Common myeloid progenitor, CD34-positive (primary cell): ENCODE data around the gene ABHD16B. TPM values are rescaled to one million over a fixed set of nuclear protein-coding genes. Genes with fewer than 3 reads are reported as not detected.

ENCODE experiments used
- CTCF ChIA-PET: fragments of 350-600 bp; sonication (Branson Sonifier 250); formaldehyde crosslinking; loops from one replicate; lab custom pipeline; 2021; ENCODE audit warnings: antibody characterized with exemption; lab: Charles Lee
- POLR2A ChIA-PET: fragments of 350-600 bp; sonication (Branson Sonifier 250); formaldehyde crosslinking; loops from one replicate; lab custom pipeline; 2021; ENCODE audit warnings: antibody characterized with exemption; lab: Charles Lee
- DNase-seq, 3 donors: peaks; one replicate each; pipeline versions ENCODE4 v3.0.0 to v3.0.0-alpha.2; 2013
- H3K27ac ChIP-seq, 2 experiments: 1 replicate in 1 of 2; 2 replicates in 1 of 2; pipeline ENCODE4 v1.7.0; 2013; ENCODE audit warnings: inconsistent platforms in 2 of 2, low read length in 2 of 2, mild to moderate bottlenecking in 2 of 2, low read depth in 1 of 2, moderate library complexity in 1 of 2; ENCODE audit not compliant: severe bottlenecking in 2 of 2, insufficient read depth in 1 of 2, poor library complexity in 1 of 2
- H3K27me3 ChIP-seq, 5 experiments: replicated peaks in 2 of 5; 1 replicate in 3 of 5; 2 replicates in 2 of 5; pipeline versions ENCODE4 v1.6.1 to v1.7.0; 2013; ENCODE audit warnings: low read length in 4 of 5, mild to moderate bottlenecking in 2 of 5, moderate library complexity in 2 of 5, inconsistent platforms in 1 of 5; ENCODE audit not compliant: insufficient read depth in 5 of 5, control insufficient read depth in 4 of 5
- H3K36me3 ChIP-seq, 4 experiments: 1 replicate in 2 of 4; 2 replicates in 2 of 4; pipeline versions ENCODE4 v1.6.1 to v1.7.0; 2013; ENCODE audit warnings: low read length in 3 of 4, control low read depth in 1 of 4, mild to moderate bottlenecking in 1 of 4; ENCODE audit not compliant: control insufficient read depth in 4 of 4, insufficient read depth in 4 of 4
- H3K4me1 ChIP-seq, 4 experiments: 1 replicate in 3 of 4; 2 replicates in 1 of 4; pipeline versions ENCODE4 v1.6.1 to v1.7.1; 2013; ENCODE audit warnings: low read length in 3 of 4, mild to moderate bottlenecking in 3 of 4, control low read depth in 1 of 4, inconsistent platforms in 1 of 4, moderate library complexity in 1 of 4; ENCODE audit not compliant: control insufficient read depth in 4 of 4, insufficient read depth in 4 of 4; ENCODE audit errors: control extremely low read depth in 1 of 4
- H3K4me3 ChIP-seq, 7 experiments: 1 replicate in 4 of 7; 2 replicates in 3 of 7; pipeline versions ENCODE4 v1.5.1 to v1.7.0; 2013; ENCODE audit warnings: mild to moderate bottlenecking in 7 of 7, low read length in 6 of 7, moderate library complexity in 6 of 7, inconsistent platforms in 2 of 7, low read depth in 2 of 7, control low read depth in 1 of 7; ENCODE audit not compliant: insufficient read depth in 4 of 7, control insufficient read depth in 1 of 7; ENCODE audit errors: extremely low read depth in 1 of 7
- H3K9me3 ChIP-seq, 5 experiments: 1 replicate in 4 of 5; 2 replicates in 1 of 5; pipeline versions ENCODE4 v1.6.1 to v1.7.1; 2013; ENCODE audit warnings: low read length in 4 of 5, mild to moderate bottlenecking in 2 of 5, inconsistent platforms in 1 of 5, low read depth in 1 of 5, moderate library complexity in 1 of 5; ENCODE audit not compliant: control insufficient read depth in 4 of 5, insufficient read depth in 2 of 5; ENCODE audit errors: control extremely low read depth in 1 of 5
- WGBS: methylation state at CpG from one replicate; pipeline ENCODE4 v1.1.5; 2013; ENCODE audit not compliant: insufficient coverage; 5-methylcytosine and 5-hydroxymethylcytosine counted together
- polyA plus RNA-seq: library from polyadenylated mRNA; unstranded; fragments of 120-200 nt; gene quantifications from one replicate; pipeline ENCODE4 v1.2.1, GENCODE V29; 2013

ABHD16B gene
- polyA plus RNA-seq, result not detected

DNA sequence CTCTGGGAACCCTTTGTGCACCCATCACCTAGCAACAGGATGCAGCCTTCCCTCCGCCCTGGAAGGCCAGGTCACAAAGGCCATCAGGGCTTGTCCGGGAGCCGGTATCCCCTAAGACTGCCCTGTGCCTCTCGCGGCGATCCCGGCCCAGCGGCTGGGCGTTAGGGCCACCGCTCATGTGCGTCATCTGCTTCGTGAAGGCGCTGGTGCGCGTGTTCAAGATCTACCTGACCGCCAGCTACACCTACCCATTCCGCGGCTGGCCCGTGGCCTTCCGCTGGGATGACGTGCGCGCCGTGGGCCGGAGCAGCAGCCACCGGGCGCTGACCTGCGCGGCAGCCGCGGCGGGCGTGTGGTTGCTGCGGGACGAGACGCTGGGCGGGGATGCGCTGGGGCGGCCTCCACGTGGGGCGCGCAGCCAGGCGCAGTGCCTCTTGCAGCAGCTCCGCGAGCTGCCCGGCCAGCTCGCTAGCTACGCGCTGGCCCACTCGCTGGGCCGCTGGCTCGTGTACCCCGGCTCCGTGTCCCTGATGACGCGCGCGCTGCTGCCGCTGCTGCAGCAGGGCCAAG lies at the start of gene ABHD16B:
Gene ABHD16B (plus strand): TSS at position 134 of the 570 bp plus-strand sequence. CDS start 43 bp downstream, at position 177.
- Histone ChIP-seq H3K4me3 (peak within 1 kb of the TSS in 2 of 7 experiments; percentile 36 to 38), H3K36me3 (peaks cover 0 to 20% (median 11%) of the 10 kb centered on the region in 4 experiments), H3K4me1 (peaks cover 0 to 91% (median 70%) of the 10 kb centered on the region in 4 experiments), H3K27ac (peak within 1 kb of the TSS in 1 of 2 experiments; percentile 49), H3K9me3 (no peaks in the 10 kb centered on the region), H3K27me3 (no peaks in the 10 kb centered on the region)
- no peak for DNase-seq
- ChIA-PET POLR2A (no interaction called here), CTCF (interaction anchor here (1.8 to 2.7 kb wide), 2 partner anchors 39 to 86 kb away, joined by 5 to 10 read pairs; no protein-coding TSS in a partner anchor)
- 96% methylated on average over 53 of the region's 59 CpGs for WGBS

- H3K4me3 ChIP-seq, result no peak overlapping the region
- CTCF ChIA-PET, result no interaction called here
- H3K4me1 ChIP-seq, result no peaks in the 10 kb centered on the region
- WGBS, result 100% methylated on average over 3 of the region's 8 CpGs
- H3K36me3 ChIP-seq, result no peaks in the 10 kb centered on the region
- no peaks in the 10 kb centered on the region for H3K9me3 ChIP-seq
- no peak for DNase-seq
- POLR2A ChIA-PET, result interaction anchor here (0.7 kb wide), 1 partner anchor 28 kb away, joined by 5 read pairs; no protein-coding TSS in a partner anchor
- H3K27me3 ChIP-seq, result no peaks in the 10 kb centered on the region
- H3K27ac ChIP-seq, result no peak overlapping the region
Measured at GRCh38 chr20:63814891-63815614, 46.2 kb upstream of the ABHD16B start.

GRCh38 chr20:63815615-63816253 lies 45.6 kb upstream of the ABHD16B start:
- POLR2A ChIA-PET, result no interaction called here
- WGBS, result 94% methylated on average over 6 of the region's 14 CpGs
- H3K4me3 ChIP-seq, result no peak overlapping the region
- CTCF ChIA-PET, result no interaction called here
- H3K27ac ChIP-seq, result no peak overlapping the region
- H3K4me1 ChIP-seq, result no peaks in the 10 kb centered on the region
- H3K27me3 ChIP-seq, result no peaks in the 10 kb centered on the region
- no peaks in the 10 kb centered on the region for H3K36me3 ChIP-seq
- DNase-seq, result peak in 1 of 3 donors; percentile 14
- no peaks in the 10 kb centered on the region for H3K9me3 ChIP-seq

DNA sequence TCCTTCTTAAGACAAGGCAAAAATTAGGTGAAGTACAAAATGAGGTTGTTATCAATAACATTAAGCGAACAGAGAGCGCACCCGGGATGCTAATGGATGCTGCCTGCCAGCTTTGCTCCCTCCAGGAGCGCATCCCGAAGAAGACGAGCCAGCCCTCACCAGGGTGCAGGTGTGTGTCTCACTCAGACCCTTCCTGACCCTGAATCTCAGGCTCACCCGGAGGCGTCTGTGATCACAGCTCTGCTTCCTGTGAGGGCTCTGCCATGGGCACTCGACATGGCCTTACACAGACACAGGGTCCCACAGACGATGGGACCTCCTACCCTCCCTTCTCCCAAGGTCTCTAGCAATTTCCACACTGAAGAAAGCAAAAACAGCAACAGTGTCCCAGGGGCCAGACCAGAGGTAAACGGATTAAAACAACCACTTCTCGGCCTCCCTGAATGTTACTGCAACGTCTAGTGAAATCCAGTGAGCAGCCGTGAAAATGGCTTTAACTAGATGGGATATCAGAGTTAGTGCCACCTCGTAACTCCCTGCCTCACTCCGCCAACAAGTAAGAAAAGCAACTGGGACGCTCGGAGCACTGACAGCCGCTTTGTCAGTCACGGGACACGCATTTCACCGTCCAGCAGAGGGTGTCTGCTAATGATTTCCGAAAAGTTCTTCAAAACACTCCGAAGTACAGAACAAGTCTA lies 41.9 kb upstream of the ABHD16B start:
- CTCF ChIA-PET, result interaction anchor here (0.6 to 1.6 kb wide), 4 partner anchors 39 to 124 kb away, joined by 3 to 6 read pairs (median 3); no protein-coding TSS in a partner anchor
- Histone ChIP-seq H3K27ac (no peak overlapping the region), H3K9me3 (no peaks in the 10 kb centered on the region), H3K4me3 (peak overlapping the region in 1 of 7 experiments; percentile 23), H3K36me3 (no peaks in the 10 kb centered on the region), H3K4me1 (peaks cover 0 to 12% (median 0%) of the 10 kb centered on the region in 4 experiments), H3K27me3 (no peaks in the 10 kb centered on the region)
- 84% methylated on average over 15 of the region's 24 CpGs for WGBS
- DNase-seq, result peak in 2 of 3 donors; percentile 44 to 55
- POLR2A ChIA-PET, result no interaction called here

DNA sequence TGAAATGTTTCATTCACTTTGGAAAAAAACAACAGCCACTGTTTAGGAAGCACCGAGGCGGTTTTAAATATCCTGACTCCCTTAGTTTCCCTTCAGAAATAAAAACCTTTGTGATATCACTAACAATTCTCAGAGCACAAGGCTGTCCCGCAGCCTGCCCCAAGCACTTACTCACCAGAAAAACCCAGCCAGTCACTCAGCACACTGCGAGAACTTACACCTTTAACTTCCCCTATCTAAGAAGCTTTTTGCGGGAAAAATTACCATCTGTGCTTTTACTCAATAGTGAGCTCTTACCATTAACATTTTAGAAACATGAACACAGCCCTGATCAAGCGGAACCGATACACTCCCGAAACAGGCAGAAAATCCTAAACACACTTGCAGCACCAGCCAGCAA lies 39.5 kb upstream of the ABHD16B start:
- Histone ChIP-seq H3K4me3 (no peak overlapping the region), H3K27me3 (no peaks in the 10 kb centered on the region), H3K27ac (no peak overlapping the region), H3K9me3 (no peaks in the 10 kb centered on the region), H3K36me3 (no peaks in the 10 kb centered on the region), H3K4me1 (peaks cover 0 to 12% (median 0%) of the 10 kb centered on the region in 4 experiments)
- ChIA-PET POLR2A (no interaction called here), CTCF (interaction anchor here (1.3 to 1.6 kb wide), 4 partner anchors 14 to 54 kb away, joined by 3 to 5 read pairs (median 4); partner anchors contain the start of gene ABHD16B)
- WGBS, result 97% methylated on average over 5 of the region's 8 CpGs
- DNase-seq, result peak in 1 of 3 donors; percentile 11

DNA sequence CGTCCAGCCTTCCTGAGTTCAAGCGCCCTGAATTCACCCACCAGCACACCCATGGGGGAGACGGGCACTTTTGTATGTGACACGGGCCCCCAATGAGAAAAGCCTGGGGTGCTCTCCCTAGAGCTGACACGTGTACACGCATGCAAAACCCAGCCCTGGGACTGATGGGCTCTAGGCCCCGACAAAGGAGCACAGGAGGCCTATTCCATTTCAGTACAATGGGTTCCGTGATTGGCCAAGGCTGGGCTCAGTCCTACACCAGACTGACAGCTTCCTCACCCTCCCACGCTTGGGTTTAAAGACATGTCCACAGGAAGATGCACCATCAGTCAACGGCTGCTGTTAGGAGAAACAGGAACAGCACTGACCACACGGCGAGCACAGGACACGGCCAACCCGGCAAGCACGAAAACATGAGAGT lies 39.0 kb upstream of the ABHD16B start:
- Histone ChIP-seq H3K27ac (no peak overlapping the region), H3K27me3 (no peaks in the 10 kb centered on the region), H3K4me3 (no peak overlapping the region), H3K9me3 (no peaks in the 10 kb centered on the region), H3K4me1 (peaks cover 0 to 12% (median 0%) of the 10 kb centered on the region in 4 experiments), H3K36me3 (no peaks in the 10 kb centered on the region)
- no peak for DNase-seq
- POLR2A ChIA-PET, result no interaction called here
- CTCF ChIA-PET, result interaction anchor here (1.3 to 1.6 kb wide), 4 partner anchors 15 to 55 kb away, joined by 3 to 5 read pairs (median 4); partner anchors contain the start of gene ABHD16B
- 90% methylated on average over 15 of the region's 15 CpGs for WGBS
